ENCODE results near the gene RNF112. TPM values are rescaled to one million over a fixed set of nuclear protein-coding genes. Genes with fewer than 3 reads are reported as not detected.
A peak's percentile ranks its signal among the peaks of the same experiment; 100 is the strongest.

RNF112 gene
- total and polyA plus RNA-seq, 4 experiments from 2014 or later: 0.06 to 1.6 (median 0.87) TPM; not detected in 1

GRCh38 chr17:19379361-19380065, 31.5 kb upstream of the RNF112 start:
- Mint-ChIP-seq H3K36me3 (peaks cover 27 to 52% of the 10 kb centered on the region in 2 donors), H3K27me3 (no peaks in the 10 kb centered on the region), H3K4me3 (peak overlapping the region; percentile 67 to 100 (median 98)), H3K4me1 (peaks cover 13 to 42% (median 14%) of the 10 kb centered on the region in 4 donors), H3K9me3 (peaks cover 0 to 3% (median 0%) of the 10 kb centered on the region in 8 donors), H3K27ac (peak overlapping the region; percentile 67 to 98 (median 85))
- intact Hi-C loops (cut with micrococcal nuclease): loop anchor here (5.0 to 10.0 kb wide), 3 partner anchors 128 to 525 kb away; partner anchors contain the start of genes ALDH3A2 and PRPSAP2
- H3K4me3 ChIP-seq (ENCODE audit: low read length in 2 of 2): no peak overlapping the region
- ChIA-PET POLR2A (ENCODE audit: partially characterized antibody) (interaction anchor here (2.4 kb wide), 1 partner anchor 14 kb away, joined by 20 read pairs; no protein-coding TSS in a partner anchor), CTCF (ENCODE audit: partially characterized antibody) (interaction anchor here (2.1 to 3.3 kb wide), 2 partner anchors 16 to 68 kb away, joined by 12 to 30 read pairs; partner anchors contain the start of gene B9D1)
- H3K36me3 ChIP-seq (ENCODE audit: insufficient read depth, low read length): peaks cover 10% of the 10 kb centered on the region
- DNase-seq: no peak
- H3K9me3 ChIP-seq (ENCODE audit: control insufficient read depth in 1 of 2, low read length in 2 of 2): no peaks in the 10 kb centered on the region
- peaks cover 15% of the 10 kb centered on the region for H3K4me1 ChIP-seq (ENCODE audit: insufficient read depth, low read length)
- no peaks in the 10 kb centered on the region for H3K27me3 ChIP-seq (ENCODE audit: insufficient read depth, low read length)
- H3K27ac ChIP-seq (ENCODE audit: low read depth, low read length): no peak overlapping the region

- Histone ChIP-seq H3K9me3 (ENCODE audit: control insufficient read depth in 1 of 2, low read length in 2 of 2) (no peaks in the 10 kb centered on the region), H3K4me3 (ENCODE audit: low read length in 2 of 2) (no peak overlapping the region), H3K4me1 (ENCODE audit: insufficient read depth, low read length) (peaks cover 15% of the 10 kb centered on the region), H3K36me3 (ENCODE audit: insufficient read depth, low read length) (peaks cover 10% of the 10 kb centered on the region), H3K27me3 (ENCODE audit: insufficient read depth, low read length) (no peaks in the 10 kb centered on the region), H3K27ac (ENCODE audit: low read depth, low read length) (no peak overlapping the region)
- POLR2A ChIA-PET (ENCODE audit: partially characterized antibody): interaction anchor here (0.9 kb wide), 1 partner anchor 18 kb away, joined by 3 read pairs; no protein-coding TSS in a partner anchor
- Mint-ChIP-seq H3K36me3 (peaks cover 29 to 54% of the 10 kb centered on the region in 2 donors), H3K4me3 (peak overlapping the region in 3 of 8 donors; percentile 28 to 48 (median 42)), H3K4me1 (peaks cover 11 to 37% (median 14%) of the 10 kb centered on the region in 4 donors), H3K9me3 (peaks cover 0 to 3% (median 0%) of the 10 kb centered on the region in 8 donors), H3K27ac (peak overlapping the region in 1 of 7 donors; percentile 46), H3K27me3 (no peaks in the 10 kb centered on the region)
- CTCF ChIA-PET (ENCODE audit: partially characterized antibody): interaction anchor here (1.0 to 2.1 kb wide), 3 partner anchors 8 to 18 kb away, joined by 3 to 12 read pairs (median 3); partner anchors contain the start of gene B9D1
- intact Hi-C loops (cut with micrococcal nuclease): no loop called here
- no peak for DNase-seq
Observed at GRCh38 chr17:19380481-19381301, 30.3 kb upstream of the RNF112 start.

GRCh38 chr17:19381361-19381740, 29.7 kb upstream of the RNF112 start:
- peak overlapping the region in 1 of 8 donors; percentile 28 for H3K4me3 Mint-ChIP-seq
- no peaks in the 10 kb centered on the region for H3K9me3 ChIP-seq (ENCODE audit: control insufficient read depth in 1 of 2, low read length in 2 of 2)
- H3K4me3 ChIP-seq (ENCODE audit: low read length in 2 of 2): no peak overlapping the region
- no peak overlapping the region for H3K27ac Mint-ChIP-seq
- peaks cover 11% of the 10 kb centered on the region for H3K4me1 ChIP-seq (ENCODE audit: insufficient read depth, low read length)
- intact Hi-C loops (cut with micrococcal nuclease): no loop called here
- no peaks in the 10 kb centered on the region for H3K27me3 Mint-ChIP-seq
- peaks cover 10% of the 10 kb centered on the region for H3K36me3 ChIP-seq (ENCODE audit: insufficient read depth, low read length)
- peak in 1 of 5 donors; percentile 28 for DNase-seq
- H3K9me3 Mint-ChIP-seq: peaks cover 0 to 3% (median 0%) of the 10 kb centered on the region in 8 donors
- H3K36me3 Mint-ChIP-seq: peaks cover 29 to 54% of the 10 kb centered on the region in 2 donors
- CTCF ChIA-PET (ENCODE audit: partially characterized antibody): interaction anchor here (1.0 to 1.1 kb wide), 2 partner anchors 8 to 16 kb away, joined by 3 read pairs; no protein-coding TSS in a partner anchor
- no peaks in the 10 kb centered on the region for H3K27me3 ChIP-seq (ENCODE audit: insufficient read depth, low read length)
- H3K27ac ChIP-seq (ENCODE audit: low read depth, low read length): no peak overlapping the region
- H3K4me1 Mint-ChIP-seq: peaks cover 10 to 32% (median 11%) of the 10 kb centered on the region in 4 donors
- POLR2A ChIA-PET (ENCODE audit: partially characterized antibody): no interaction called here

GRCh38 chr17:19381741-19382444, 29.1 kb upstream of the RNF112 start:
- H3K27ac Mint-ChIP-seq: no peak overlapping the region
- peaks cover 8% of the 10 kb centered on the region for H3K4me1 ChIP-seq (ENCODE audit: insufficient read depth, low read length)
- H3K4me3 ChIP-seq (ENCODE audit: low read length in 2 of 2): no peak overlapping the region
- H3K27me3 Mint-ChIP-seq: no peaks in the 10 kb centered on the region
- peaks cover 10% of the 10 kb centered on the region for H3K36me3 ChIP-seq (ENCODE audit: insufficient read depth, low read length)
- H3K27me3 ChIP-seq (ENCODE audit: insufficient read depth, low read length): no peaks in the 10 kb centered on the region
- H3K4me1 Mint-ChIP-seq: peaks cover 8 to 28% (median 9%) of the 10 kb centered on the region in 4 donors
- no peaks in the 10 kb centered on the region for H3K9me3 ChIP-seq (ENCODE audit: control insufficient read depth in 1 of 2, low read length in 2 of 2)
- ChIA-PET POLR2A (ENCODE audit: partially characterized antibody) (no interaction called here), CTCF (ENCODE audit: partially characterized antibody) (no interaction called here)
- peaks cover 0 to 2% (median 0%) of the 10 kb centered on the region in 8 donors for H3K9me3 Mint-ChIP-seq
- no peak overlapping the region for H3K4me3 Mint-ChIP-seq
- H3K36me3 Mint-ChIP-seq: peaks cover 29 to 54% of the 10 kb centered on the region in 2 donors
- H3K27ac ChIP-seq (ENCODE audit: low read depth, low read length): no peak overlapping the region
- DNase-seq: no peak
- intact Hi-C loops (cut with micrococcal nuclease): no loop called here

- no peaks in the 10 kb centered on the region for H3K27me3 Mint-ChIP-seq
- CTCF ChIA-PET (ENCODE audit: partially characterized antibody): interaction anchor here (3.8 kb wide), 1 partner anchor 20 kb away, joined by 15 read pairs; the partner anchor contains the start of gene B9D1
- peaks cover 10% of the 10 kb centered on the region for H3K36me3 ChIP-seq (ENCODE audit: insufficient read depth, low read length)
- H3K4me1 Mint-ChIP-seq: peaks cover 0 to 20% (median 4%) of the 10 kb centered on the region in 4 donors
- peaks cover 4% of the 10 kb centered on the region for H3K4me1 ChIP-seq (ENCODE audit: insufficient read depth, low read length)
- no peaks in the 10 kb centered on the region for H3K9me3 ChIP-seq (ENCODE audit: control insufficient read depth in 1 of 2, low read length in 2 of 2)
- no peak for DNase-seq
- H3K27me3 ChIP-seq (ENCODE audit: insufficient read depth, low read length): no peaks in the 10 kb centered on the region
- no peak overlapping the region for H3K4me3 Mint-ChIP-seq
- intact Hi-C loops (cut with micrococcal nuclease): no loop called here
- H3K36me3 Mint-ChIP-seq: peaks cover 29 to 50% of the 10 kb centered on the region in 2 donors
- H3K27ac ChIP-seq (ENCODE audit: low read depth, low read length): no peak overlapping the region
- H3K27ac Mint-ChIP-seq: peak overlapping the region in 2 of 7 donors; percentile 42 to 46
- H3K9me3 Mint-ChIP-seq: peaks cover 0 to 2% (median 0%) of the 10 kb centered on the region in 8 donors
- POLR2A ChIA-PET (ENCODE audit: partially characterized antibody): no interaction called here
- no peak overlapping the region for H3K4me3 ChIP-seq (ENCODE audit: low read length in 2 of 2)
Observed at GRCh38 chr17:19382531-19383444, 28.2 kb upstream of the RNF112 start.

Measured in CD4-positive, alpha-beta memory T cell (primary cell).